Activated CD8-positive, alpha-beta memory T cell treated with anti-CD3 and anti-CD28 coated beads, Interleukin-2, amount 50 U/mL, for 24 hours (primary cell): ENCODE measurements around the gene DPP7.
"Not testable (repeated sequence)": the region's sequence is repeated elsewhere in the genome, so short reads cannot be mapped to it uniquely, and the experiment has no call there.

Source experiments
- DNase-seq: peaks from one replicate; pipeline ENCODE4 v3.0.0-alpha.2; 2020; ENCODE audit errors: extremely low read depth

The DPP7 gene

GRCh38 chr9:137070906-137071275 lies 43.6 kb downstream of the DPP7 start:
- no peak for DNase-seq

GRCh38 chr9:137070201-137070905 lies 44.2 kb downstream of the DPP7 start, which contains the start of gene SAPCD2:
TSS of gene SAPCD2 (minus strand) at chr9:137070557. CDS start at chr9:137070460, 97 bp downstream.
- DNase-seq: peak; percentile 61

GRCh38 chr9:137069508-137070091 lies 44.9 kb downstream of the DPP7 start:
- no peak for DNase-seq

GRCh38 chr9:137068539-137069507 lies 45.7 kb downstream of the DPP7 start:
- no peak for DNase-seq

- peak; percentile 63 for DNase-seq
Observed at GRCh38 chr9:137067860-137068538, 46.5 kb downstream of the DPP7 start.

GRCh38 chr9:137066096-137066861 lies 48.3 kb downstream of the DPP7 start:
- DNase-seq: no peak

GRCh38 chr9:137065336-137065967 lies 49.1 kb downstream of the DPP7 start:
- DNase-seq: no peak

GRCh38 chr9:137064880-137065164 lies 49.7 kb downstream of the DPP7 start:
- no peak for DNase-seq

- no peak for DNase-seq
Observed at GRCh38 chr9:137064027-137064879, 50.3 kb downstream of the DPP7 start.

GRCh38 chr9:137063311-137064026 lies 51.1 kb downstream of the DPP7 start:
- no peak for DNase-seq

GRCh38 chr9:137062798-137063197 lies 51.7 kb downstream of the DPP7 start:
- DNase-seq: not testable (repeated sequence)

GRCh38 chr9:137062384-137062783 lies 52.1 kb downstream of the DPP7 start:
- no peak for DNase-seq
